Activated CD8-positive, alpha-beta memory T cell treated with anti-CD3 and anti-CD28 coated beads, Interleukin-2, amount 10 ng/mL, durations not matched to agents 7 days and 5 days (primary cell): ENCODE measurements around the gene PDE9A. TPM values are rescaled to one million over a fixed set of nuclear protein-coding genes. Genes with fewer than 3 reads are reported as not detected.

Experiments
- ATAC-seq: fragments of 150-1000 bp; cut with Tn5 transposase; one replicate; pipeline ENCODE4 v1.10.0; 2021; ENCODE audit warnings: moderate library complexity
- CTCF ChIA-PET: fragments of 350-600 bp; sonication (Branson Sonifier 250); formaldehyde crosslinking; loops from one replicate; lab custom pipeline; 2021; ENCODE audit warnings: antibody characterized with exemption; lab: Charles Lee
- DNase-seq: peaks from one replicate; pipeline ENCODE4 v3.0.0-alpha.2; 2020
- H3K27ac Mint-ChIP-seq: one replicate; pipeline ENCODE4 v1.8.0; 2021; ENCODE audit warnings: mild to moderate bottlenecking, mixed read lengths
- H3K27me3 Mint-ChIP-seq: one replicate; pipeline ENCODE4 v1.8.0; 2021; ENCODE audit warnings: mixed read lengths
- H3K36me3 Mint-ChIP-seq: one replicate; pipeline ENCODE4 v1.8.0; 2021; ENCODE audit warnings: mild to moderate bottlenecking, mixed read lengths
- H3K4me1 Mint-ChIP-seq: one replicate; pipeline ENCODE4 v1.8.0; 2021; ENCODE audit warnings: mixed read lengths
- H3K4me3 Mint-ChIP-seq: one replicate; pipeline ENCODE4 v1.8.0; 2021; ENCODE audit warnings: mild to moderate bottlenecking, moderate library complexity, mixed read lengths
- H3K9me3 Mint-ChIP-seq: one replicate; pipeline ENCODE4 v1.8.0; 2022; ENCODE audit warnings: low read depth, mixed read lengths
- total RNA-seq, 2 experiments: library from RNA; stranded (reverse); gene quantifications; one replicate each; pipeline ENCODE4 v1.2.3, GENCODE V29; 2021

Gene PDE9A
- total RNA-seq, 2 experiments from 2014 or later, result 2.0 to 6.8 TPM

- H3K4me3 Mint-ChIP-seq, result no peak overlapping the region
- ATAC-seq, result no peak
- H3K9me3 Mint-ChIP-seq, result no peaks in the 10 kb centered on the region
- no peak overlapping the region for H3K27ac Mint-ChIP-seq
- H3K4me1 Mint-ChIP-seq, result peaks cover 2% of the 10 kb centered on the region
- H3K36me3 Mint-ChIP-seq, result no peaks in the 10 kb centered on the region
- CTCF ChIA-PET, result no interaction called here
- peaks cover 23% of the 10 kb centered on the region for H3K27me3 Mint-ChIP-seq
- no peak for DNase-seq
Observed at GRCh38 chr21:42660118-42660470, 6.7 kb downstream of the PDE9A start.

- CTCF ChIA-PET, result no interaction called here
- no peak for ATAC-seq
- Mint-ChIP-seq H3K9me3 (no peaks in the 10 kb centered on the region), H3K4me3 (no peak overlapping the region), H3K27me3 (peaks cover 7% of the 10 kb centered on the region), H3K4me1 (no peaks in the 10 kb centered on the region), H3K36me3 (no peaks in the 10 kb centered on the region), H3K27ac (no peak overlapping the region)
- DNase-seq, result no peak
Observed at GRCh38 chr21:42661688-42662429, 8.4 kb downstream of the PDE9A start.

GRCh38 chr21:42662430-42663199, 9.2 kb downstream of the PDE9A start:
- Mint-ChIP-seq H3K27ac (no peak overlapping the region), H3K4me3 (no peak overlapping the region), H3K27me3 (peaks cover 4% of the 10 kb centered on the region), H3K4me1 (no peaks in the 10 kb centered on the region), H3K36me3 (no peaks in the 10 kb centered on the region), H3K9me3 (no peaks in the 10 kb centered on the region)
- ATAC-seq (no peak), DNase-seq (no peak)
- CTCF ChIA-PET, result no interaction called here

- H3K27me3 Mint-ChIP-seq, result peaks cover 4% of the 10 kb centered on the region
- DNase-seq (no peak), ATAC-seq (no peak)
- no peaks in the 10 kb centered on the region for H3K36me3 Mint-ChIP-seq
- H3K4me1 Mint-ChIP-seq, result no peaks in the 10 kb centered on the region
- CTCF ChIA-PET, result no interaction called here
- no peak overlapping the region for H3K27ac Mint-ChIP-seq
- no peaks in the 10 kb centered on the region for H3K9me3 Mint-ChIP-seq
- no peak overlapping the region for H3K4me3 Mint-ChIP-seq
Observed at GRCh38 chr21:42663200-42663750, 9.9 kb downstream of the PDE9A start.

GRCh38 chr21:42663860-42664535, 10.6 kb downstream of the PDE9A start:
- CTCF ChIA-PET, result no interaction called here
- Mint-ChIP-seq H3K27me3 (no peaks in the 10 kb centered on the region), H3K4me3 (no peak overlapping the region), H3K9me3 (no peaks in the 10 kb centered on the region), H3K27ac (no peak overlapping the region), H3K4me1 (no peaks in the 10 kb centered on the region), H3K36me3 (no peaks in the 10 kb centered on the region)
- DNase-seq (no peak), ATAC-seq (no peak)

- Mint-ChIP-seq H3K36me3 (no peaks in the 10 kb centered on the region), H3K4me1 (no peaks in the 10 kb centered on the region), H3K27me3 (no peaks in the 10 kb centered on the region), H3K4me3 (no peak overlapping the region), H3K27ac (no peak overlapping the region), H3K9me3 (no peaks in the 10 kb centered on the region)
- no peak for DNase-seq
- CTCF ChIA-PET, result no interaction called here
- no peak for ATAC-seq
Observed at GRCh38 chr21:42664614-42665013, 11.2 kb downstream of the PDE9A start.

GRCh38 chr21:42665026-42665425, 11.6 kb downstream of the PDE9A start:
- H3K27ac Mint-ChIP-seq, result no peak overlapping the region
- no peak overlapping the region for H3K4me3 Mint-ChIP-seq
- CTCF ChIA-PET, result no interaction called here
- DNase-seq (no peak), ATAC-seq (no peak)
- no peaks in the 10 kb centered on the region for H3K9me3 Mint-ChIP-seq
- no peaks in the 10 kb centered on the region for H3K27me3 Mint-ChIP-seq
- no peaks in the 10 kb centered on the region for H3K4me1 Mint-ChIP-seq
- H3K36me3 Mint-ChIP-seq, result no peaks in the 10 kb centered on the region

GRCh38 chr21:42665484-42665883, 12.1 kb downstream of the PDE9A start:
- no peaks in the 10 kb centered on the region for H3K4me1 Mint-ChIP-seq
- H3K36me3 Mint-ChIP-seq, result no peaks in the 10 kb centered on the region
- H3K27me3 Mint-ChIP-seq, result no peaks in the 10 kb centered on the region
- CTCF ChIA-PET, result no interaction called here
- no peak overlapping the region for H3K4me3 Mint-ChIP-seq
- no peak overlapping the region for H3K27ac Mint-ChIP-seq
- ATAC-seq, result no peak
- DNase-seq, result no peak
- H3K9me3 Mint-ChIP-seq, result no peaks in the 10 kb centered on the region

GRCh38 chr21:42666023-42666747, 12.8 kb downstream of the PDE9A start:
- Mint-ChIP-seq H3K36me3 (no peaks in the 10 kb centered on the region), H3K4me3 (no peak overlapping the region), H3K4me1 (no peaks in the 10 kb centered on the region), H3K27me3 (no peaks in the 10 kb centered on the region), H3K9me3 (no peaks in the 10 kb centered on the region), H3K27ac (no peak overlapping the region)
- peak; percentile 52 for ATAC-seq
- no peak for DNase-seq
- CTCF ChIA-PET, result no interaction called here

- Mint-ChIP-seq H3K4me1 (no peaks in the 10 kb centered on the region), H3K9me3 (no peaks in the 10 kb centered on the region), H3K36me3 (no peaks in the 10 kb centered on the region), H3K27me3 (no peaks in the 10 kb centered on the region), H3K27ac (no peak overlapping the region), H3K4me3 (no peak overlapping the region)
- ATAC-seq, result no peak
- no peak for DNase-seq
- CTCF ChIA-PET, result no interaction called here
Observed at GRCh38 chr21:42666925-42667324, 13.5 kb downstream of the PDE9A start.

- CTCF ChIA-PET, result no interaction called here
- DNase-seq (no peak), ATAC-seq (no peak)
- H3K36me3 Mint-ChIP-seq, result no peaks in the 10 kb centered on the region
- peaks cover 5% of the 10 kb centered on the region for H3K4me1 Mint-ChIP-seq
- H3K27ac Mint-ChIP-seq, result no peak overlapping the region
- H3K9me3 Mint-ChIP-seq, result no peaks in the 10 kb centered on the region
- no peak overlapping the region for H3K4me3 Mint-ChIP-seq
- peaks cover 4% of the 10 kb centered on the region for H3K27me3 Mint-ChIP-seq
Observed at GRCh38 chr21:42668298-42668992, 15.0 kb downstream of the PDE9A start.

- CTCF ChIA-PET, result no interaction called here
- peaks cover 5% of the 10 kb centered on the region for H3K27me3 Mint-ChIP-seq
Observed at GRCh38 chr21:42669041-42669440, 15.6 kb downstream of the PDE9A start.

More at GRCh38 chr21:42669041-42669440, 15.6 kb downstream of the PDE9A start:
- no peak for ATAC-seq
- Mint-ChIP-seq H3K9me3 (no peaks in the 10 kb centered on the region), H3K4me3 (no peak overlapping the region), H3K36me3 (no peaks in the 10 kb centered on the region), H3K27ac (no peak overlapping the region), H3K4me1 (peaks cover 5% of the 10 kb centered on the region)
- DNase-seq, result no peak
